ENCODE measurements around the gene HOOK2.
"Not testable (repeated sequence)": the region's sequence is repeated elsewhere in the genome, so short reads cannot be mapped to it uniquely, and the experiment has no call there.

HOOK2 gene

GRCh38 chr19:12720296-12720695 lies 55.1 kb downstream of the HOOK2 start:
- no peak for DNase-seq

- DNase-seq, result no peak
Observed at GRCh38 chr19:12715929-12716328, 59.4 kb downstream of the HOOK2 start.

DNA sequence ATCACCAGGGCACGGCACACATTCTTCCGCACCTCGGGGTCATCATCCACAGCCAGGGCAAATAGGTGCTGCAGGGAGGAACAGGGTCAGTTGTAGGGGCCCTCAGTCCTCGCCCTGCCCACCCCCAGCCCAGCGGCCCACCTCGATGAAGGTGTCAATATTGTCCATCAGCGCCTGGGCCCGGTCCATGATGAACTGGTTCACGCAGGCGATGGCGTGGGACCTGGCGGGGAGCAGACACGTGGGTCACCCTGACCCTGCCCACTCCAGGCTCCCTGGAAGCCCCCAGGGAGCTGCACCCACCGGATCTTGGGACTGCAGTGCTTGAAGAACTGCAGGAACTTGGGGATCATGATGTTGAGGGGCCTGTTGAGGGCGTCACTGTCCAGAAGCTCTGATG lies 60.2 kb downstream of the HOOK2 start:
- DNase-seq, result no peak

GRCh38 chr19:12713304-12713703 lies 62.0 kb downstream of the HOOK2 start:
- not testable (repeated sequence) for DNase-seq

All from NCI-H2171 (cell line).